K562 (cell line): ENCODE data around the gene SLC35E1. TPM values are rescaled to one million over a fixed set of nuclear protein-coding genes. Genes with fewer than 3 reads are reported as not detected.

Source experiments
- IFI16 ChIP-seq: fragments of 250-450 bp; sonication (Bioruptor Pico); IDR thresholded peaks from 2 replicates; pipeline ENCODE4 v2.1.2; 2022; ENCODE audit warnings: mild to moderate bottlenecking, inconsistent platforms
- NEUROD1 ChIP-seq: fragments of 150-350 bp; IDR thresholded peaks from 2 replicates; pipeline ENCODE4 v1.6.1; 2014; ENCODE audit warnings: borderline replicate concordance, low read length, low read depth; ENCODE audit not compliant: partially characterized antibody
- PHF20 ChIP-seq: fragments of 450-650 bp; IDR thresholded peaks from 2 replicates; pipeline ENCODE4 v1.6.1; 2018; ENCODE audit not compliant: partially characterized antibody
- RBM22 ChIP-seq: fragments of 200-400 bp; formaldehyde crosslinking; IDR thresholded peaks from 2 replicates; pipeline ENCODE4 v1.6.1; 2018; ENCODE audit warnings: low read length, low read depth; ENCODE audit not compliant: poor library complexity, severe bottlenecking
- TBP ChIP-seq: optimal IDR thresholded peaks from 2 replicates; pipeline ENCODE3; 2011; ENCODE audit warnings: low read depth, low read length, improper control_type of control experiment
- TRIM24 ChIP-seq, 2 experiments: fragments of 450-650 bp; IDR thresholded peaks; 2 replicates each; pipeline ENCODE4 v1.6.1; 2016
- ZBTB1 ChIP-seq: sonication (generic); formaldehyde crosslinking; IDR thresholded peaks from 2 replicates; pipeline ENCODE4 v1.8.1; 2023; ENCODE audit warnings: missing genetic modification reagents, low read depth, mild to moderate bottlenecking, borderline replicate concordance
- ZBTB43 ChIP-seq: sonication (generic); formaldehyde crosslinking; IDR thresholded peaks from 2 replicates; pipeline ENCODE4 v1.8.0; 2023; ENCODE audit warnings: mild to moderate bottlenecking, missing genetic modification reagents
- ZNF280B ChIP-seq: fragments of 250-450 bp; sonication (Bioruptor Pico); IDR thresholded peaks from 2 replicates; pipeline ENCODE4 v1.5.1; 2021; ENCODE audit warnings: mild to moderate bottlenecking
- polyA plus RNA-seq, 8 experiments: library from polyadenylated mRNA; depleted of rRNA in 4 of 8; stranded (reverse) in 5 of 8; unstranded in 3 of 8; fragments of >200 nt; fragmentation: Nextera tagmentation in 2 of 8; fragmentation: Illumina TruSeq in 1 of 8; extraction: Ambion mirVana in 2 of 8; extraction: Trizol in 1 of 8; gene quantifications; 2 replicates each; pipeline versions ENCODE4 v1.2.1 to v1.2.3, GENCODE V29; 2011 to 2014; ENCODE audit warnings: inconsistent platforms in 1 of 8, missing spikeins in 1 of 8
- small RNA-seq: library from RNA; depleted of rRNA; stranded (forward); fragments of <200 nt; gene quantifications from one replicate; pipeline ENCODE3, GENCODE V24; 2014
- total RNA-seq, 7 experiments: library from RNA; depleted of rRNA in 6 of 7; stranded (reverse); fragments of >200 nt in 6 of 7; fragmentation: Illumina TruSeq in 2 of 7; extraction: Trizol in 2 of 7; gene quantifications; 2 replicates each; pipeline versions ENCODE4 v1.2.1 to v1.2.3, GENCODE V29; 2011 to 2021; ENCODE audit warnings: low replicate concordance in 1 of 7
- TF ChIP-seq, protein P1 (sequence below): fragments of 450-650 bp; formaldehyde crosslinking; IDR thresholded peaks from 2 replicates; pipeline ENCODE4 v1.4.0; 2020; ENCODE audit warnings: mild to moderate bottlenecking, moderate library complexity
- TF ChIP-seq, protein P2 (sequence below), 2 experiments: fragments of 450-650 bp in 1 of 2; sonication (generic) in 1 of 2; formaldehyde crosslinking in 1 of 2; IDR thresholded peaks in 1 of 2; conservative IDR thresholded peaks in 1 of 2; 2 replicates each; pipeline versions ENCODE4 v1.6.1 to v1.8.1; 2016 to 2023; ENCODE audit warnings: mild to moderate bottlenecking in 2 of 2, moderate library complexity in 2 of 2, inconsistent platforms in 1 of 2, missing genetic modification reagents in 1 of 2

SLC35E1 gene
- total and polyA plus RNA-seq, 9 of the 15 experiments (the other 6 are each of a cell fraction or from before 2014, with no cell fraction given) = 15.0 to 40.1 (median 25.7) TPM

DNA sequence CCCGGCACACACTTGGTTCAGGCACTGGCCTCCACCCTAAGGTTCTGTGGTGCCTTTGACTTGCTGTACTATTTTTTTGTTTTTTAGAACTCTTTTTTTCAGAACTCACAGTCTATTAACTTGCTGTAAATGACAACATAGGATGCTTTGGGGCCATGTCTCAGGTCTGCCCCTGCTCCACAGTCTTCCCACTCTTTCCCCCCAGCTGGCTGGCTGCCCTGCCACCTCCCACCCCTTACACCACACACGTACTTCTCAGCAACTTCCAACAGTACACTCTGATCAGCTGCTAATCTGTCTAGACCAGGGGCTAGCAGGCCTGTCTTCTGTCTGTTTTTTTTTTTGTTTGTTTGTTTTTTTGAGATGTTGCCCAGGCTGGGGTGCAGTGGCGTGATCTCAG lies 67.9 kb downstream of the SLC35E1 start (continued):
- TF ChIP-seq PHF20 (no peak), ZBTB1 (CRISPR knock-in tag) (no peak), ZBTB43 (CRISPR knock-in tag) (no peak), NEUROD1 (no peak), ZNF280B (CRISPR knock-in tag) (no peak), RBM22 (no peak), TBP (no peak), IFI16 (CRISPR knock-in tag) (no peak), TRIM24 (IDR thresholded peaks at IDR 0.05) (no peak)
- TF ChIP-seq, protein P1, sequence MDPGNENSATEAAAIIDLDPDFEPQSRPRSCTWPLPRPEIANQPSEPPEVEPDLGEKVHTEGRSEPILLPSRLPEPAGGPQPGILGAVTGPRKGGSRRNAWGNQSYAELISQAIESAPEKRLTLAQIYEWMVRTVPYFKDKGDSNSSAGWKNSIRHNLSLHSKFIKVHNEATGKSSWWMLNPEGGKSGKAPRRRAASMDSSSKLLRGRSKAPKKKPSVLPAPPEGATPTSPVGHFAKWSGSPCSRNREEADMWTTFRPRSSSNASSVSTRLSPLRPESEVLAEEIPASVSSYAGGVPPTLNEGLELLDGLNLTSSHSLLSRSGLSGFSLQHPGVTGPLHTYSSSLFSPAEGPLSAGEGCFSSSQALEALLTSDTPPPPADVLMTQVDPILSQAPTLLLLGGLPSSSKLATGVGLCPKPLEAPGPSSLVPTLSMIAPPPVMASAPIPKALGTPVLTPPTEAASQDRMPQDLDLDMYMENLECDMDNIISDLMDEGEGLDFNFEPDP (CRISPR knock-in tag) = no peak
- TF ChIP-seq, protein P2, sequence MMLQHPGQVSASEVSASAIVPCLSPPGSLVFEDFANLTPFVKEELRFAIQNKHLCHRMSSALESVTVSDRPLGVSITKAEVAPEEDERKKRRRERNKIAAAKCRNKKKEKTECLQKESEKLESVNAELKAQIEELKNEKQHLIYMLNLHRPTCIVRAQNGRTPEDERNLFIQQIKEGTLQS (IDR thresholded peaks at IDR 0.05) = no peak
- TF ChIP-seq, protein P2 (CRISPR knock-in tag; conservative IDR thresholded peaks at IDR 0.05) = no peak

Small RNAs within 50 kb of the gene (small RNA-seq; reads per million reads assigned to genes)
- gene RN7SL146P = not detected

Other genes with a start within 250 kb of the SLC35E1 start
Only the 7 nearest of the 9 such genes appear.
- 11.0 and 13.5 TPM in 2 replicates for gene EPS15L1, start 100.4 kb downstream of the SLC35E1 start, total RNA-seq (2014; rRNA removed)
- 12.2 and 12.3 TPM in 2 replicates for gene EPS15L1, start 100.4 kb downstream of the SLC35E1 start, total RNA-seq (2014; rRNA removed; fragmentation: Illumina TruSeq; extraction: Trizol)
- gene EPS15L1, start 100.4 kb downstream of the SLC35E1 start, total RNA-seq (2015; rRNA removed; fragmentation: Illumina TruSeq; extraction: Trizol) = 14.7 and 15.9 TPM in 2 replicates
- gene EPS15L1, start 100.4 kb downstream of the SLC35E1 start, total RNA-seq (2021) = 37.1 and 38.1 TPM in 2 replicates
- gene EPS15L1, start 100.4 kb downstream of the SLC35E1 start, polyA plus RNA-seq (2011; rRNA removed) = 7.4 and 16.2 TPM in 2 replicates
- 25.1 and 28.4 TPM in 2 replicates for gene EPS15L1, start 100.4 kb downstream of the SLC35E1 start, polyA plus RNA-seq (2014; fragmentation: Illumina TruSeq; extraction: Trizol)
- gene EPS15L1, start 100.4 kb downstream of the SLC35E1 start, polyA plus RNA-seq (2014; fragmentation: Nextera tagmentation; extraction: Ambion mirVana) = 1 to 10 TPM; 4.7 TPM
- 15.6 and 18.7 TPM in 2 replicates for gene EPS15L1, start 100.4 kb downstream of the SLC35E1 start, polyA plus RNA-seq (2014; rRNA removed)
- gene CALR3, start 76.2 kb downstream of the SLC35E1 start, total RNA-seq (2014; rRNA removed) = 0.41 TPM in 1 of 2 replicates, not detected in the other
- 0.18 and 0.19 TPM in 2 replicates for gene CALR3, start 76.2 kb downstream of the SLC35E1 start, total RNA-seq (2014; rRNA removed; fragmentation: Illumina TruSeq; extraction: Trizol)
- not detected in 2 replicates for gene CALR3, start 76.2 kb downstream of the SLC35E1 start, total RNA-seq (2015; rRNA removed; fragmentation: Illumina TruSeq; extraction: Trizol)
- gene CALR3, start 76.2 kb downstream of the SLC35E1 start, total RNA-seq (2021) = not detected in 2 replicates
- 0.15 TPM in 1 of 2 replicates, not detected in the other for gene CALR3, start 76.2 kb downstream of the SLC35E1 start, polyA plus RNA-seq (2011; rRNA removed)
- not detected in 2 replicates for gene CALR3, start 76.2 kb downstream of the SLC35E1 start, polyA plus RNA-seq (2014; fragmentation: Illumina TruSeq; extraction: Trizol)
- under 1 TPM; 0.22 to 0.24 TPM for gene CALR3, start 76.2 kb downstream of the SLC35E1 start, polyA plus RNA-seq (2014; fragmentation: Nextera tagmentation; extraction: Ambion mirVana)
- not detected in 2 replicates for gene CALR3, start 76.2 kb downstream of the SLC35E1 start, polyA plus RNA-seq (2014; rRNA removed)
- gene C19orf44, start 76.0 kb downstream of the SLC35E1 start, total RNA-seq (2014; rRNA removed) = 2.2 and 4.1 TPM in 2 replicates
- gene C19orf44, start 76.0 kb downstream of the SLC35E1 start, total RNA-seq (2014; rRNA removed; fragmentation: Illumina TruSeq; extraction: Trizol) = 3.5 and 4.2 TPM in 2 replicates
- 3.5 and 3.8 TPM in 2 replicates for gene C19orf44, start 76.0 kb downstream of the SLC35E1 start, total RNA-seq (2015; rRNA removed; fragmentation: Illumina TruSeq; extraction: Trizol)
- gene C19orf44, start 76.0 kb downstream of the SLC35E1 start, total RNA-seq (2021) = 4.7 and 6.6 TPM in 2 replicates
- 2.8 TPM in 2 replicates for gene C19orf44, start 76.0 kb downstream of the SLC35E1 start, polyA plus RNA-seq (2011; rRNA removed)
- 4.7 and 7.7 TPM in 2 replicates for gene C19orf44, start 76.0 kb downstream of the SLC35E1 start, polyA plus RNA-seq (2014; fragmentation: Illumina TruSeq; extraction: Trizol)
- under 1 TPM; 0.41 to 0.51 TPM for gene C19orf44, start 76.0 kb downstream of the SLC35E1 start, polyA plus RNA-seq (2014; fragmentation: Nextera tagmentation; extraction: Ambion mirVana)
- 4.3 and 5.2 TPM in 2 replicates for gene C19orf44, start 76.0 kb downstream of the SLC35E1 start, polyA plus RNA-seq (2014; rRNA removed)
- gene CHERP, start 30.0 kb downstream of the SLC35E1 start, total RNA-seq (2014; rRNA removed) = 7.8 and 9.6 TPM in 2 replicates
- gene CHERP, start 30.0 kb downstream of the SLC35E1 start, total RNA-seq (2014; rRNA removed; fragmentation: Illumina TruSeq; extraction: Trizol) = 4.5 and 6.9 TPM in 2 replicates
- gene CHERP, start 30.0 kb downstream of the SLC35E1 start, total RNA-seq (2015; rRNA removed; fragmentation: Illumina TruSeq; extraction: Trizol) = 10.1 and 10.8 TPM in 2 replicates
- 76.7 and 85.1 TPM in 2 replicates for gene CHERP, start 30.0 kb downstream of the SLC35E1 start, total RNA-seq (2021)
- gene CHERP, start 30.0 kb downstream of the SLC35E1 start, polyA plus RNA-seq (2011; rRNA removed) = 4.9 and 9.0 TPM in 2 replicates
- 26.3 and 41.8 TPM in 2 replicates for gene CHERP, start 30.0 kb downstream of the SLC35E1 start, polyA plus RNA-seq (2014; fragmentation: Illumina TruSeq; extraction: Trizol)
- gene CHERP, start 30.0 kb downstream of the SLC35E1 start, polyA plus RNA-seq (2014; fragmentation: Nextera tagmentation; extraction: Ambion mirVana) = under 1 TPM; 0.60 to 0.75 TPM
- 34.3 and 36.7 TPM in 2 replicates for gene CHERP, start 30.0 kb downstream of the SLC35E1 start, polyA plus RNA-seq (2014; rRNA removed)
- 12.9 and 15.2 TPM in 2 replicates for gene MED26, start 55.8 kb upstream of the SLC35E1 start, total RNA-seq (2014; rRNA removed)
- gene MED26, start 55.8 kb upstream of the SLC35E1 start, total RNA-seq (2014; rRNA removed; fragmentation: Illumina TruSeq; extraction: Trizol) = 3.7 and 4.6 TPM in 2 replicates
- gene MED26, start 55.8 kb upstream of the SLC35E1 start, total RNA-seq (2015; rRNA removed; fragmentation: Illumina TruSeq; extraction: Trizol) = 7.1 and 7.5 TPM in 2 replicates
- 15.1 and 16.5 TPM in 2 replicates for gene MED26, start 55.8 kb upstream of the SLC35E1 start, total RNA-seq (2021)
- 5.6 and 6.1 TPM in 2 replicates for gene MED26, start 55.8 kb upstream of the SLC35E1 start, polyA plus RNA-seq (2011; rRNA removed)
- 6.2 and 8.4 TPM in 2 replicates for gene MED26, start 55.8 kb upstream of the SLC35E1 start, polyA plus RNA-seq (2014; fragmentation: Illumina TruSeq; extraction: Trizol)
- under 1 TPM; 0.71 to 0.86 TPM for gene MED26, start 55.8 kb upstream of the SLC35E1 start, polyA plus RNA-seq (2014; fragmentation: Nextera tagmentation; extraction: Ambion mirVana)
- gene MED26, start 55.8 kb upstream of the SLC35E1 start, polyA plus RNA-seq (2014; rRNA removed) = 8.4 and 9.0 TPM in 2 replicates
- 55.3 and 63.3 TPM in 2 replicates for gene SMIM7, start 87.7 kb upstream of the SLC35E1 start, total RNA-seq (2014; rRNA removed)
- gene SMIM7, start 87.7 kb upstream of the SLC35E1 start, total RNA-seq (2014; rRNA removed; fragmentation: Illumina TruSeq; extraction: Trizol) = 102 and 109 TPM in 2 replicates
- gene SMIM7, start 87.7 kb upstream of the SLC35E1 start, total RNA-seq (2015; rRNA removed; fragmentation: Illumina TruSeq; extraction: Trizol) = 110 and 114 TPM in 2 replicates
- 72.5 and 72.7 TPM in 2 replicates for gene SMIM7, start 87.7 kb upstream of the SLC35E1 start, total RNA-seq (2021)
- gene SMIM7, start 87.7 kb upstream of the SLC35E1 start, polyA plus RNA-seq (2011; rRNA removed) = 95.0 and 107 TPM in 2 replicates
- gene SMIM7, start 87.7 kb upstream of the SLC35E1 start, polyA plus RNA-seq (2014; fragmentation: Illumina TruSeq; extraction: Trizol) = 85.6 and 113 TPM in 2 replicates
- 100 to 1,000 TPM; 233 to 265 TPM for gene SMIM7, start 87.7 kb upstream of the SLC35E1 start, polyA plus RNA-seq (2014; fragmentation: Nextera tagmentation; extraction: Ambion mirVana)
- gene SMIM7, start 87.7 kb upstream of the SLC35E1 start, polyA plus RNA-seq (2014; rRNA removed) = 105 and 122 TPM in 2 replicates
- 0.77 and 4.3 TPM in 2 replicates for gene TMEM38A, start 88.7 kb upstream of the SLC35E1 start, total RNA-seq (2014; rRNA removed)
- gene TMEM38A, start 88.7 kb upstream of the SLC35E1 start, total RNA-seq (2014; rRNA removed; fragmentation: Illumina TruSeq; extraction: Trizol) = 1.2 and 1.4 TPM in 2 replicates
- 0.90 and 1.6 TPM in 2 replicates for gene TMEM38A, start 88.7 kb upstream of the SLC35E1 start, total RNA-seq (2015; rRNA removed; fragmentation: Illumina TruSeq; extraction: Trizol)
- gene TMEM38A, start 88.7 kb upstream of the SLC35E1 start, total RNA-seq (2021) = 1.4 and 2.1 TPM in 2 replicates
- gene TMEM38A, start 88.7 kb upstream of the SLC35E1 start, polyA plus RNA-seq (2011; rRNA removed) = 1.5 and 1.8 TPM in 2 replicates
- gene TMEM38A, start 88.7 kb upstream of the SLC35E1 start, polyA plus RNA-seq (2014; fragmentation: Illumina TruSeq; extraction: Trizol) = 0.77 and 2.4 TPM in 2 replicates
- under 1 TPM; 0.35 to 0.44 TPM for gene TMEM38A, start 88.7 kb upstream of the SLC35E1 start, polyA plus RNA-seq (2014; fragmentation: Nextera tagmentation; extraction: Ambion mirVana)
- gene TMEM38A, start 88.7 kb upstream of the SLC35E1 start, polyA plus RNA-seq (2014; rRNA removed) = 1.9 and 3.3 TPM in 2 replicates